ENCODE results near the gene ICAM3. TPM values are rescaled to one million over a fixed set of nuclear protein-coding genes. Genes with fewer than 3 reads are reported as not detected.
A peak's percentile ranks its signal among the peaks of the same experiment; 100 is the strongest.

The ICAM3 gene
- total and polyA plus RNA-seq, 12 donors, result 3.7 to 17.7 (median 8.0) TPM

GRCh38 chr19:10295305-10295846, 44.0 kb downstream of the ICAM3 start:
- TF ChIP-seq CTCF (IDR thresholded peaks at IDR 0.05) (no peak), POLR2A (IDR thresholded peaks at IDR 0.05) (no peak)
- Histone ChIP-seq H3K27ac (no peak overlapping the region), H3K4me3 (peak overlapping the region in 1 of 4 donors; percentile 31), H3K9me3 (replicated peaks in 1 of 3) (no peaks in the 10 kb centered on the region), H3K36me3 (replicated peaks in 1 of 2) (no peaks in the 10 kb centered on the region), H3K4me1 (replicated peaks in 1 of 2) (peaks cover 9 to 38% of the 10 kb centered on the region in 2 donors), H3K27me3 (peaks cover 61% of the 10 kb centered on the region)
- WGBS, 4 donors, result 2 to 7% (median 4%) methylated on average over 8 to 48 of the region's 48 CpGs
- no peak for DNase-seq
- intact Hi-C loops (cut with DNase I), result no loop called here

GRCh38 chr19:10294368-10294697, 45.1 kb downstream of the ICAM3 start:
- Histone ChIP-seq H3K4me1 (replicated peaks in 1 of 2) (peaks cover 17 to 48% of the 10 kb centered on the region in 2 donors), H3K27me3 (peaks cover 68% of the 10 kb centered on the region), H3K4me3 (no peak overlapping the region), H3K36me3 (replicated peaks in 1 of 2) (no peaks in the 10 kb centered on the region), H3K27ac (no peak overlapping the region), H3K9me3 (replicated peaks in 1 of 3) (no peaks in the 10 kb centered on the region)
- whole genome bisulfite sequencing, 4 donors, result 7 to 43% (median 16%) methylated on average over 3 to 25 of the region's 25 CpGs
- DNase-seq, result no peak
- intact Hi-C loops (cut with DNase I), result no loop called here
- no peak for TF ChIP-seq CTCF (IDR thresholded peaks at IDR 0.05)
- TF ChIP-seq POLR2A (IDR thresholded peaks at IDR 0.05), result no peak

- H3K27ac ChIP-seq, result no peak overlapping the region
- H3K9me3 ChIP-seq (replicated peaks in 1 of 3), result no peaks in the 10 kb centered on the region
- H3K4me3 ChIP-seq, result no peak overlapping the region
- H3K36me3 ChIP-seq (replicated peaks in 1 of 2), result no peaks in the 10 kb centered on the region
- DNase-seq, result no peak
- intact Hi-C loops (cut with DNase I), result no loop called here
- peaks cover 23 to 54% of the 10 kb centered on the region in 2 donors for H3K4me1 ChIP-seq (replicated peaks in 1 of 2)
- WGBS, 4 donors, result 20 to 38% (median 30%) methylated on average over 20 to 49 of the region's 49 CpGs
- peaks cover 69% of the 10 kb centered on the region for H3K27me3 ChIP-seq
- TF ChIP-seq CTCF (IDR thresholded peaks at IDR 0.05) (no peak), POLR2A (IDR thresholded peaks at IDR 0.05) (no peak)
Observed at GRCh38 chr19:10293637-10294367, 45.6 kb downstream of the ICAM3 start.

GRCh38 chr19:10292789-10293636, 46.4 kb downstream of the ICAM3 start:
- no peak for DNase-seq
- peaks cover 77% of the 10 kb centered on the region for H3K27me3 ChIP-seq
- intact Hi-C loops (cut with DNase I), result no loop called here

More at GRCh38 chr19:10292789-10293636, 46.4 kb downstream of the ICAM3 start:
- Histone ChIP-seq H3K27ac (no peak overlapping the region), H3K4me1 (replicated peaks in 1 of 2) (peaks cover 24 to 55% of the 10 kb centered on the region in 2 donors), H3K9me3 (replicated peaks in 1 of 3) (no peaks in the 10 kb centered on the region), H3K4me3 (peak overlapping the region in 1 of 4 donors; percentile 39), H3K36me3 (replicated peaks in 1 of 2) (no peaks in the 10 kb centered on the region)
- WGBS, 4 donors, result 11 to 23% (median 18%) methylated on average over 37 to 56 of the region's 56 CpGs
- no peak for TF ChIP-seq CTCF (IDR thresholded peaks at IDR 0.05)
- TF ChIP-seq POLR2A (IDR thresholded peaks at IDR 0.05), result no peak

Data from adrenal gland (tissue), 12 donors.